ENCODE data around the gene ZNHIT2. TPM values are rescaled to one million over a fixed set of nuclear protein-coding genes. Genes with fewer than 3 reads are reported as not detected.

ZNHIT2 gene
- total RNA-seq, 1 donor from 2014 or later, result 21.3 TPM

- H3K36me3 ChIP-seq (ENCODE audit: control insufficient read depth, insufficient read depth, low read length), result peaks cover 2% of the 10 kb centered on the region
- no peaks in the 10 kb centered on the region for H3K27me3 ChIP-seq (ENCODE audit: control insufficient read depth, insufficient read depth, low read length)
- H3K4me3 ChIP-seq (ENCODE audit: low read depth, low read length), result no peak overlapping the region
- no peak for TF ChIP-seq CTCF (IDR thresholded peaks at IDR 0.05; ENCODE audit: insufficient read depth, low read length, poor library complexity, severe bottlenecking)
- no peak for DNase-seq (ENCODE audit: low read depth)
Observed at GRCh38 chr11:65103476-65103875, 14.0 kb downstream of the ZNHIT2 start.

- no peak for TF ChIP-seq CTCF (IDR thresholded peaks at IDR 0.05; ENCODE audit: insufficient read depth, low read length, poor library complexity, severe bottlenecking)
- DNase-seq (ENCODE audit: low read depth), result no peak
- Histone ChIP-seq H3K4me3 (ENCODE audit: low read depth, low read length) (no peak overlapping the region), H3K36me3 (ENCODE audit: control insufficient read depth, insufficient read depth, low read length) (peaks cover 2% of the 10 kb centered on the region), H3K27me3 (ENCODE audit: control insufficient read depth, insufficient read depth, low read length) (no peaks in the 10 kb centered on the region)
Observed at GRCh38 chr11:65102142-65103095, 15.1 kb downstream of the ZNHIT2 start.

- DNase-seq (ENCODE audit: low read depth), result no peak
- Histone ChIP-seq H3K4me3 (ENCODE audit: low read depth, low read length) (no peak overlapping the region), H3K36me3 (ENCODE audit: control insufficient read depth, insufficient read depth, low read length) (peaks cover 2% of the 10 kb centered on the region), H3K27me3 (ENCODE audit: control insufficient read depth, insufficient read depth, low read length) (no peaks in the 10 kb centered on the region)
- TF ChIP-seq CTCF (IDR thresholded peaks at IDR 0.05; ENCODE audit: insufficient read depth, low read length, poor library complexity, severe bottlenecking), result peak; percentile 8
Observed at GRCh38 chr11:65100674-65101350, 16.7 kb downstream of the ZNHIT2 start.

GRCh38 chr11:65096926-65097325 is 20.6 kb downstream of the ZNHIT2 start:
- no peak for TF ChIP-seq CTCF (IDR thresholded peaks at IDR 0.05; ENCODE audit: insufficient read depth, low read length, poor library complexity, severe bottlenecking)
- Histone ChIP-seq H3K4me3 (ENCODE audit: low read depth, low read length) (peak overlapping the region; percentile 67), H3K36me3 (ENCODE audit: control insufficient read depth, insufficient read depth, low read length) (no peaks in the 10 kb centered on the region), H3K27me3 (ENCODE audit: control insufficient read depth, insufficient read depth, low read length) (no peaks in the 10 kb centered on the region)
- DNase-seq (ENCODE audit: low read depth), result no peak

- H3K36me3 ChIP-seq (ENCODE audit: control insufficient read depth, insufficient read depth, low read length), result no peaks in the 10 kb centered on the region
- no peaks in the 10 kb centered on the region for H3K27me3 ChIP-seq (ENCODE audit: control insufficient read depth, insufficient read depth, low read length)
- no peak for TF ChIP-seq CTCF (IDR thresholded peaks at IDR 0.05; ENCODE audit: insufficient read depth, low read length, poor library complexity, severe bottlenecking)
- H3K4me3 ChIP-seq (ENCODE audit: low read depth, low read length), result peak within 1 kb of the TSS; percentile 67
- no peak for DNase-seq (ENCODE audit: low read depth)
Observed at GRCh38 chr11:65095974-65096806, 21.3 kb downstream of the ZNHIT2 start, which contains the start of gene VPS51. VPS51 (plus strand) TSS chr11:65096214; CDS start chr11:65096251, 37 bp downstream.
